B cell (primary cell): Measurements from ENCODE around the gene SRRD. TPM values are rescaled to one million over a fixed set of nuclear protein-coding genes. Genes with fewer than 3 reads are reported as not detected.

ENCODE experiments used
- polyA plus RNA-seq: library from polyadenylated mRNA; depleted of rRNA; stranded (reverse); fragments of >200 nt; gene quantifications from 2 replicates; pipeline ENCODE4 v1.2.3, GENCODE V29; 2012
- total RNA-seq, 2 donors: library from RNA; stranded (reverse); fragments of 120-200 nt in 1 of 2; gene quantifications; 1 replicate in 1 of 2; 2 replicates in 1 of 2; pipeline versions ENCODE4 v1.2.3 to v1.2.4, GENCODE V29; 2013 to 2022

The SRRD gene
- total and polyA plus RNA-seq, 2 donors (not counting 1 experiment from before 2014, with no cell fraction given) = 7.8 to 19.2 TPM

Other genes with a start within 250 kb of the SRRD start
- 7.3 and 8.0 TPM in 2 replicates for gene ASPHD2, start 54.6 kb upstream of the SRRD start, total RNA-seq
- 5.7 and 9.7 TPM in 2 replicates for gene ASPHD2, start 54.6 kb upstream of the SRRD start, polyA plus RNA-seq
- 61.8 and 76.6 TPM in 2 replicates for gene HPS4, start 94 bp upstream of the SRRD start, total RNA-seq
- 34.8 and 48.8 TPM in 2 replicates for gene HPS4, start 94 bp upstream of the SRRD start, polyA plus RNA-seq
- gene TFIP11, start 28.6 kb downstream of the SRRD start, total RNA-seq = 82.8 and 83.4 TPM in 2 replicates
- gene TFIP11, start 28.6 kb downstream of the SRRD start, polyA plus RNA-seq = 33.5 and 51.9 TPM in 2 replicates
- gene TPST2, start 106.3 kb downstream of the SRRD start, total RNA-seq = 16.6 and 17.5 TPM in 2 replicates
- gene TPST2, start 106.3 kb downstream of the SRRD start, polyA plus RNA-seq = 43.1 and 46.9 TPM in 2 replicates
- gene CRYBB1, start 134.2 kb downstream of the SRRD start, total RNA-seq = not detected in 2 replicates
- 0.18 TPM in 1 of 2 replicates, not detected in the other for gene CRYBB1, start 134.2 kb downstream of the SRRD start, polyA plus RNA-seq
- not detected in 2 replicates for gene CRYBA4, start 138.1 kb downstream of the SRRD start, total RNA-seq
- not detected in 2 replicates for gene CRYBA4, start 138.1 kb downstream of the SRRD start, polyA plus RNA-seq
- 14.8 and 18.4 TPM in 2 replicates for gene MIAT, start 173.7 kb downstream of the SRRD start, total RNA-seq
- 7.4 and 18.4 TPM in 2 replicates for gene MIAT, start 173.7 kb downstream of the SRRD start, polyA plus RNA-seq